Fibroblast of mammary gland (primary cell): ENCODE measurements around the gene COL23A1.

Experiments used
- DNase-seq: peaks from one replicate; pipeline ENCODE4 v3.0.0-alpha.2; 2010; ENCODE audit warnings: low read depth
- H3K4me3 ChIP-seq: 2 replicates; pipeline ENCODE4 v1.5.1; 2011; ENCODE audit warnings: low read depth, mild to moderate bottlenecking, low read length, moderate library complexity; ENCODE audit not compliant: control insufficient read depth
- CTCF ChIP-seq: conservative IDR thresholded peaks from 2 replicates; pipeline ENCODE4 v1.5.1; 2011; ENCODE audit warnings: low read depth, low read length, inconsistent platforms; ENCODE audit not compliant: control insufficient read depth, insufficient read depth

COL23A1 gene

DNA sequence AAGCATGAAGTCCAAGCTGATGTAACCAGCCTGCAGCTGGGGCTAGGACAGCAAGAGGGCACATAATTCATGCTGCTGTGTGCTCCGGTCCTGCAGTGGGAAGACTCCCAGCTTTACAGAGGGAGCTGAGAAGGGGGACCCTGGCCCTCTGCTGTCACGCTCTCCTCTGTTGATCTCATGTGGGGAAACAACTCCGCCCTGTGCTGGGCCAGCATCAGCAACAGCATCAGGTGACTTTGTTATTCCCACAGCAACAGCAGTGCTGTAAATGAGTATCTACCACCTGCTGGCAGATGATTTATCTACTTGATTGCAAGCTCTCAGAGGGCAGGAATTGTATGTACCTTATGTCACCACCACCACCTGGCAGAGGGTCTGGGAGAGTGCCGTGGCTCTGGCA is 176.2 kb downstream of the COL23A1 start:
- no peak overlapping the region for H3K4me3 ChIP-seq
- no peak for TF ChIP-seq CTCF
- no peak for DNase-seq

DNA sequence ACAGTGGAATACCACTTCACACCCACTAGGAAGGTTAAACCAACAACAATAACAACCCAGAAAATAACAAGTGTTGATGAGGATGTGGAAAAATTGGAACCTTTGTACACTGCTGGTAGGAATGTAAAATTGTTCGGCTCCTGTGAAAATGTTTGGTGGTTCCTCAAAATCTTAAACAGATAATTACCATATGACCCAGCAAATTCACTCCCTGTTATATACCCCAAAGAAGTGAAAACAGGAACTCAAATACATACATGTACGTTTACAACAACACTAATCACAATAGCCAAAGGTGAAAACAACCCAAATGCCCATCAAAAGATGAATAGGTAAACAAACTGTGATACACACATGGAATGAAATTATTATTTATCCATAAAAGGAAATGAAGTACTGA is 179.1 kb downstream of the COL23A1 start:
- TF ChIP-seq CTCF, result no peak
- H3K4me3 ChIP-seq, result no peak overlapping the region
- DNase-seq, result no peak

DNA sequence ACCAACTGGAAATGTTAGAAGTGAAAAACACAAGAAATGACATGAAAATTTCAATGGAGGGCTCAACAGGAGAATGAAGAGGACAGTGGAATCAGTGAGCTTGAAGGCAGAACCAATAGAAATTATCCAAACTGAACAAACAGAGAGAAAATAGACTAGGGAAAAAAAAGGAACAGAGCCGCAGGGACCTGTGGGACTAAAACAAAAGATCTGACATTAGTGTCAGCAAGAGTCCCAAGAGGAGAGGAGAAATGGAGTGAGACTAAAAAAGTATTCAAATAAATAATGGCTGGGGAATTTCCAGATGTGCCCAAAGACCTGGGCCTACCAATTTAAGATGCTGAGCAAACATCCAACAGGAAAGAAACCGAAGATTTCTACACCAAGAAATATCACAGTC is 182.5 kb downstream of the COL23A1 start:
- no peak for DNase-seq
- H3K4me3 ChIP-seq, result no peak overlapping the region
- no peak for TF ChIP-seq CTCF

- no peak for TF ChIP-seq CTCF
- no peak overlapping the region for H3K4me3 ChIP-seq
- DNase-seq, result no peak
Measured at GRCh38 chr5:178404987-178405386, 185.2 kb downstream of the COL23A1 start.

- no peak for TF ChIP-seq CTCF
- no peak overlapping the region for H3K4me3 ChIP-seq
- no peak for DNase-seq
Measured at GRCh38 chr5:178403956-178404600, 186.1 kb downstream of the COL23A1 start.

DNA sequence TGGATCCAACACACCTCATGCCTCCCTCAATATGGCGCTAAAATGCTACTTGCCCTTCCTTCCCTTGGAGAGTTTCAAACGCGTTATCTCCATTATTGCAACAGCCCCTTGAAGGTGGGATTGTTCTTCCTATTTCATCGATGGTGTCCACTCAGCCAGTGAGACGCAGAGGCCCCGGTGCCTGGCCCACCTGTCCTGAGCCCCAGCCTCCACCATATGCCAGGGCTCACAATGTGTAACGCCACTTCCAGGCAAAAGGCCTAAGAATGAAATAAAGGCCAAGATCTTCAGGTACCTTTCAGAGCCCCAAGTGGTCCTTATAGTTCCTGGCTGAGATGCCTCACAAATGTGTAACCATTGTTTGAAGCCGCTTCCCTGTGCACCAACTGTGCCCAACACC is 186.8 kb downstream of the COL23A1 start:
- DNase-seq, result no peak
- no peak overlapping the region for H3K4me3 ChIP-seq
- TF ChIP-seq CTCF, result no peak

DNA sequence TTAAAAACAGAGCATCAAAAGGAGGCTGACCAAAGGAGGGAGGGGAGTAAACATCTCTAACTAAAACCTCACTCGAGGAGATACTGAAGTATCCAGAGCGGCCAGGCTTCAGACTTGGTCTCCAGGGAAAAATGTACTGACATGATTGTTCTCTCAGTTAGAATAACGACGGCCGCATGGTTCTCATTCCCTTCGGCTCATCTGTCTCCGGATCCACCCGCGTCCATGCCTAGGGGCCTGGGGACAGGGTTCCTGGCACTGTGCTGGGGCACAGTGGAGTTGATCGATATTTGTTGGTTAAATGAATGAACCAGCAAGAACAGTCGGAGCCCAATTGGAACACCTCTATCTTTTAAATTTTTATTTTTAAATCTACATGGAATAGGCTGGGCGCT is 190.5 kb downstream of the COL23A1 start:
- TF ChIP-seq CTCF, result no peak
- no peak for DNase-seq
- no peak overlapping the region for H3K4me3 ChIP-seq
